ENCODE measurements around the gene CHD5. TPM values are rescaled to one million over a fixed set of nuclear protein-coding genes. Genes with fewer than 3 reads are reported as not detected.

The CHD5 gene
- total and polyA plus RNA-seq, 2 of the 13 experiments (the other 11 are each of a cell fraction or from before 2014, with no cell fraction given) = 0.02 to 0.21 TPM

GRCh38 chr1:6108937-6109614 is 71.0 kb downstream of the CHD5 start:
- H3K36me3 ChIP-seq (replicated peaks in 1 of 2; ENCODE audit: control insufficient read depth in 1 of 2, insufficient read depth in 2 of 2, low read length in 2 of 2) = no peaks in the 10 kb centered on the region
- POLR2A ChIA-PET = no interaction called here
- 0% methylated on average over 2 of the region's 15 CpGs for WGBS (ENCODE audit: low lambda C conversion rate)
- DNase-seq (ENCODE audit: low spot score) (peak; percentile 20), ATAC-seq (peak; percentile 77), FAIRE-seq (no peak)
- no peak overlapping the region for H3K4me3 ChIP-seq (replicated peaks in 1 of 3; ENCODE audit: insufficient read depth in 1 of 3, low read depth in 2 of 3, low read length in 3 of 3)
- no TSS peak for BruUV-seq (replicated peaks)
- H3K9me3 ChIP-seq (ENCODE audit: low read length) = no peaks in the 10 kb centered on the region
- no peak overlapping the region for H3K9ac ChIP-seq (ENCODE audit: insufficient read depth, low read depth, low read length)
- intact Hi-C loops (cut with micrococcal nuclease; ENCODE audit: unreplicated experiment) (loop anchor here (2.0 to 10.0 kb wide), 2 partner anchors 62 to 136 kb away; partner anchors contain the start of gene HES3), in situ Hi-C loops (cut with HindIII; ENCODE audit: extremely low pct_ligation_motif_present, low pct_unique_long_range_greater_than_20kb) (no loop called here)
- H3K4me2 ChIP-seq (ENCODE audit: low read depth, low read length) = no peak overlapping the region
- H3K27ac ChIP-seq (ENCODE audit: extremely low read length, insufficient read depth, low read length) = no peak overlapping the region
- CTCF ChIA-PET (ENCODE audit: low intra/inter-chr PET ratio, low total read pairs) = interaction anchor here (1.5 kb wide), 2 partner anchors 62 to 77 kb away, joined by 5 to 9 read pairs; no protein-coding TSS in a partner anchor
- H3K27me3 ChIP-seq (ENCODE audit: control insufficient read depth in 1 of 2, insufficient read depth in 2 of 2, low read length in 2 of 2) = peaks cover 6 to 50% of the 10 kb centered on the region in 2 experiments
- H4K20me1 ChIP-seq (ENCODE audit: insufficient read depth, low read length) = 0 out of 2 replicates have a peak, but pooled peaks cover 2% of the 10 kb centered on the region
- H3K4me1 ChIP-seq (ENCODE audit: insufficient read depth, low read length) = no peaks in the 10 kb centered on the region
- H3K79me2 ChIP-seq (ENCODE audit: insufficient read depth, low read length) = no peaks in the 10 kb centered on the region
- no peak for TF ChIP-seq ZNF556 (CRISPR knock-in tag; IDR thresholded peaks at IDR 0.05; ENCODE audit: borderline replicate concordance)
- TF ChIP-seq SMC3 (IDR thresholded peaks at IDR 0.05; ENCODE audit: low read length) = peak; percentile 18; the same call in 1 of the 2 replicates
- TF ChIP-seq RAD21 (CRISPR knock-in tag; IDR thresholded peaks at IDR 0.05) = peak; percentile 78
- 0 out of 2 replicates have a peak, but pooled peaks have one; percentile 16 for TF ChIP-seq HNRNPL (IDR thresholded peaks at IDR 0.05; ENCODE audit: low read depth, low read length)
- peak; percentile 73 for TF ChIP-seq CTCF (CRISPR knock-in tag; IDR thresholded peaks at IDR 0.05)
- peak; percentile 77 for TF ChIP-seq STAG1 (CRISPR knock-in tag; IDR thresholded peaks at IDR 0.05)
- no peak for TF ChIP-seq SNAPC5 (CRISPR knock-in tag; IDR thresholded peaks at IDR 0.05; ENCODE audit: borderline replicate concordance)
- H2AFZ ChIP-seq (ENCODE audit: low read length) = no peak overlapping the region

All from HepG2 (cell line).